Left hindlimb (tissue), 1 donor: Measurements from ENCODE around the gene SYNE1.
"Not testable (repeated sequence)": the region's sequence is repeated elsewhere in the genome, so short reads cannot be mapped to it uniquely, and the experiment has no call there.

Experiments
- DNase-seq: peaks from one replicate; pipeline ENCODE4 v3.0.0-alpha.2; 2018

SYNE1 gene

DNA sequence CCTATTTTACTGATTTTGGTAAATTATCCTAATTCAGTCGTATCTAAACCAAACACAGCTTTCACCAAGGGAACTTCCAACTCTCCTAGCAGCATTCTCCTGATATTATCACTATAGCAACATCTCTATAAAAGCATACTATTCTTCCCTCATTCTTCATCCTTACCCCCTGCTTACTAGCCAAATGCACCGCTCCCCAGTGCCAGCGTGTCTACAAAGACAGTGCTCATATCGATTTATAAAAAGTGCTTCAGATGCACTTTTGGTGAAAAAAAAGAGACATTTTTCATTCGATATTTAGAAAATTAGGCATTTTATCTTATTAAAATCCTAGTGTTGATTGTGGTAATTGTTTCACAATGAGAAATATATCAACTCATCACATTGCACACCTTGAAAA is 74.0 kb downstream of the SYNE1 start:
- DNase-seq = no peak

DNA sequence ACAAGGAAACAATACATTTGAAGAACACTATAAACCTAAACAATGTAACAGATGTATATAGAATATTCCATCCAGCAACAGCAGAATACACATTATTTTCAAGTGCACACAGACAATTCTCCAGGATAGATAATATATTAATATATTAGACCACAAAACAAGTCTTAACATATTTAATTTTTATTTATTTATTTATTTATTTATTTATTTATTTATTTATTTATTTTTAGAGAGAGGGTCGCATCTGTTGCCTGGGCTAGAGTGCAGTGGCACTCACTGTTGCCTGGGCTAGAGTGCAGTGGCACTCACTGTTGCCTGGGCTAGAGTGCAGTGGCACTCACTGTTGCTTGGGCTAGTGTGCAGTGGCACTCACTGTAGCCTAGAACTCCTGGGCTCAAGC is 78.4 kb downstream of the SYNE1 start:
- DNase-seq = not testable (repeated sequence)

DNA sequence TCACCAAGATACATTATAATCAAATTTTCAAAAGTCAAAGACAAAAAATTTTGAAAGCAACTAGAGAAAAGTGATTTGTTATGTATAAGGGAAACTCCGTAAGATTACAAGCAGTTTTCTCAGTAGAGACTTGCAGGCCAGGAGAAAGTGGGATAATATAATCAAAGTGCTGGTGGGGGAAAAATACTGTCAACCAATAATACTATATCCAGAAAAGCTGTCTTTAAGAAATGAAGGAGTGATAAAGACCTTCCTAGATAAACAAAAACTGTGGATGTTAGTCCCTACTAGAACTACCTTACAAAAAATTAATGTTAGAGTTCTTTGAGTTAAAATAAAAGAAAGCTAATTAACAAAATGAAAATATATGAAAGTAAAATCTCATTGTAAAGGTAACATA is 79.7 kb downstream of the SYNE1 start:
- DNase-seq = no peak

DNA sequence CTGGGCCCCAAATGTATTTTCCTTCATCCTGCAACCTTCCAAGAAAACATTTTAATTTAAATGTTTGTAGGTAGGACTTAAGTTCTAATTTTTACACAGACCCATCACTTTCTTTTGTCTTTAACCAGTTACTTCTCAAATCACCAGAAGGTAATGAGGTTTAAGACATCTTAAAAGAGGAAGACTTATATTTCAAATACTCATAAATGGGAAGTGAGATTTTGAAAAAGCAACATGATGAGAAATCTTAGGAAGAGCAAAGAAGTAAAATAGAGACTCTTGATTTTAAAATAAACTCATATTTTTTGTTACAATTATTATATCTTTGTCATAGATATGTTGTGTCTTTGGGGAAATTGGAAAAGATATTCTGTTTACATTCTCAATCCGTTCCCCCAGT is 82.3 kb downstream of the SYNE1 start:
- no peak for DNase-seq

DNA sequence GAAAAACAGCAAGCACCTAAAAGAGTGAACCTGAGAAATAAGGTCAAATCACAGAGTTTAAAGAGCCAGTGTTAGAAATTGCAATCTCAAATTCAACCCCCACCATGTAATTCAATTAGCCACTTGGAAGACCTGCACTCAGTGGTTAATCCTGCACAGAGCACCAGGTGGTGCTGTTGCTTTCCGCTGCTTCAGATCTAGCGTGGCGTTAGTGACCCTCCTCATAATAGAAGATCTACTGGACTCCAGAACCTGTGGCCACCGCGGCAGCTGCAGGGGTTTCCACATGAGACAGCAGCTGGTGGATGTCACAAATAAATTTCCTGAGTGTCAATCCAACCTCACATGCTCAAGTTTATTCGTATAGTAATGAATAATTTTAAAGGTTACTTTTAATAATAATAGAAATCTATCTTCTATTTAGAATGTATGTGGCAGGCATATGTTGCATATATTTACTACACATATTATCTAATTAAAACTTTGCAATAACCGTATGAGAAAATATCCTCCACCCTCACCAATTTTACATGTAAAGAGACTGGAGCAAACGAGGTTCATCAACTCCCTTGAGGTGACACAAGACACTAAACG is 84.4 kb downstream of the SYNE1 start:
- DNase-seq = peak; percentile 48

DNA sequence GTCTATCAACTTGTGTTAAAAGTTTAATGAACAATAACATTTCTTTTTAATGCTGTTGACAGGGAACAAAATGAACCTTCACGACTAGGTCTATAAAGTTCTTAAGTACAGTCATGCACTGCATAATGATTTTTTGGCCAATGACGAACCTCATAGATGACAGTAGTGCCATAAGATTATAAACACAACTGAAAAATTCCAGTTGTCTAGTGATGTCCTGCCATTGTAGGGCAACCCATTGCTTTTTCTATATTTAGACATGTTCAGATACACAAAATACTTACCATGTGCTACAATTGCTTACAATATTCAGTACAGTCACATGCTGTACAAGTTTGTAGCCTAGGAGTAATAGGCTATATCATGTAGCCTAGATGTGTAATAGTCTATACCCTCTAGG is 93.6 kb downstream of the SYNE1 start:
- no peak for DNase-seq

DNA sequence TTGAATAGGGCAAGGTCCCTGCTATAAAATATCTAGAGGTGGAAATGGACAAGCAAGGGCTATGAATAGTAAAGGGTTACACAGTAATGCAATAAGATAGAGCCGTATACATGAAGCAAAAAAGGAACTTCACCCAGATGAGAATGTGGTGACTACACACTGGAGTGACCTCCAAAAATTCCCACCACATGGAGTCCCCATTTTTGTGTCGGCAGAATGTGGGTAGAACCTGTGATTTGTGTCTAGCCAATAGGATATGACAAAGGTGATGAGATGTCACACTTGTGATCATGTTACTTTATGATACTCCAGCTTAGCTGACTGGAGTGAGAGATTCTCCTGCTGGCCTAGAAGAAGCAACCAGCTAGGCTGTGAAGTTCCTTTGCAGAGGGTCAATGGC is 96.8 kb downstream of the SYNE1 start:
- DNase-seq = no peak

DNA sequence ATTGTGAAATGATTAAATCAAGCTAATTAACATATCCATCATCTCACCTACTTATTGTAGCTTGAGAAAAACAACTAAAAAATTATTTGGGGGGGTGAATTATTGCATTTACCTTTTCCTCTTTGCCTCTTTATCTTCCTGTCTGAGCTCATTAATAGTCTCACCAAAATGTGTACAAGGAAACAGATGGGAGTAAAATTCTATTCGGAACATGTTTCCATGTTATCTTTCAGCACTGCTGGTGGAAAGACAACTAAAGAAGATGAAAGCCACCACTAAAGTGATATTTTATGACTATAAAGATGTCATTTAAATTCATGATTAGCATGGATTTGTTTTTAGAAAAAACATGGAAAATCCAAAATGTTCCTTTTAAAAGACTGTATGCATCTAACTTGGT is 102.6 kb downstream of the SYNE1 start:
- no peak for DNase-seq

DNA sequence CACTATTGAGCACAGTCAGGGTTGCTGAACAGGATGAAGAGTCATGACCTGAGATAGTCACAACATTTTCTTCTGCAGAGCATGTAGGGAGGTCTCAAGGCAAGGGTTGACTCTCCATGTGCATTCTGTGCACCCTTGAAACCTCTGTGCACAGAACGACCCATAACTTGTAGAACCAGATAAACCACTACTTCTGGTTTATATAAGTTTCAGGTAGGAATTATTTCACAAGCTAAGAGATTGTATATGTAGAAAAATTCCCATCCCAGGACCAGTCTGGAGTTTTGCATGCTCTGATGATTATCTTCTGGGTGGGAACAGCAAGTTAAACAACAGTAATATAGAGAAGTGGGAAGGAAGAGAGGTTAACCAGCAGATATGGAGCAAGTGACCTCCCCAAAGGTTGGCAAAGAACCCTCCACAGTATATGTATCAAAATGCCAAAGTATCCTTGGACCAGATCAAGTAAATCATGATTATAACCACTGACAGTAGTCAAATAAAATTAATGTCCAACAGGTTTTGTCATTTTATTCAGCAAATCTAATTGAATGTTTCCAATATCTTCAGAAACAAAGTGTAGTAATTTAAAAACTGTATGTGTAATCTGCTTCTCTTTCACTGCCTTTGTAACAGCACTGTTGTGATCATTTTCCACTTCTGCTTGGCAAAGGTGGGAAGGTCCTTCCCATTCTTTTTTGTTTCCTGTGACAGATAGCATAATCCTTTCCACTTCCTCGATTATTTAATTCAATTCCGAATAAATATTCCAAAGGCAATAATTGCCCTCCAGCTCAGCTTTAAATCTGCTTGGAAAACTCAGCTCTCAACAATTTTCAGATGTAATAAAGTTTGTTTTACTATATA is 104.4 kb downstream of the SYNE1 start:
- DNase-seq = no peak

DNA sequence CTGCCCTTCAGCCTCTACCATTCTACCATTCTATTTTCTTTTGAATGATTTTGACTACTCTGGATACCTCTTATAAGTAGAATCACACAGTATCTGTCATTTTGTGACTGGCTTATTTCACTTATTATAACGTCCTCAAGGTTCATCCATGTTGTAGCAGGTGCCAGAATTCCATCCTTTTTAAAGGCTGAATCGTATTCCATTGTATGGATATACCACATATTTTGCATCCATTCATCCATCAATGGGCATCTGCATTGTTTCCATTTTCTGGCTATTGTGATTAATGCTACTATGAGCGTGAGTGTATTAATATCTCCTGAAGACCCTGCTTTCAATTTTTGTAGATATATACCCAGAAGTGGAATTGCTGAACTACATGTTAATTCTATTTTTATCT is 105.5 kb downstream of the SYNE1 start:
- DNase-seq = no peak

DNA sequence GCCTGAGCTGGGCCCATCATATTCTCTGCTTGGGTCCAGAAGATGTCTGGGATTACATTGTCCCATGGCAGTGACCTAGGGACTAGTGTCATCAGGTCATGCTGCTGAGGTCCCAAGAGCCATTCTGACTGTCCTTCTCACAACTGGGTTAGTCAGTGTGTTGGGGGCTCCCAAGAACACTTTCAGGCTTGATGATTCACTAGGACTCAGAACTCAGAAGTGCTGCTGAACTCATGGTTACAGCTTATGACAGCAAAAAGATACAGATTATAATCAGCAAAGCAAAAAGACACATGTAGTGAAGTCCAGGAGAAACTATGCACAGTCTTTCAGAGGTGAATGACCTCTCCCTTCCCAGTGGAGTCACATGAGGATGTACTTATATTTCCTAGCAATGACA is 107.8 kb downstream of the SYNE1 start:
- no peak for DNase-seq

DNA sequence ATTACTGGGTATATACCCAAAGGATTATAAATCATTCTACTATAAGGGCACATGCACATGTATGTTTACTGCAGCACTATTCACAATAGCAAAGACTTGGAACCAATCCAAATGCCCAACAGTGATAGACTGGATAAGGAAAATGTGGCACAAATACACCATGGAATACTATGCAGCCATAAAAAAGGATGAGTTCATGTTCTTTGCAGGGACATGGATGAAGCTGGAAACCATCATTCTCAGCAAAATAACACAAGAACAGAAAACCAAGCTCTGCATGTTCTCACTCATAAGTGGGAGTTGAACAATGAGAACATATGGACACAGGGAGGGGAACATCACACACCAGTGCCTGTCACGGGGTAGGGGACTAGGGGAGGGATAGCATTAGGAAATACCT is 123.0 kb downstream of the SYNE1 start:
- not testable (repeated sequence) for DNase-seq

DNA sequence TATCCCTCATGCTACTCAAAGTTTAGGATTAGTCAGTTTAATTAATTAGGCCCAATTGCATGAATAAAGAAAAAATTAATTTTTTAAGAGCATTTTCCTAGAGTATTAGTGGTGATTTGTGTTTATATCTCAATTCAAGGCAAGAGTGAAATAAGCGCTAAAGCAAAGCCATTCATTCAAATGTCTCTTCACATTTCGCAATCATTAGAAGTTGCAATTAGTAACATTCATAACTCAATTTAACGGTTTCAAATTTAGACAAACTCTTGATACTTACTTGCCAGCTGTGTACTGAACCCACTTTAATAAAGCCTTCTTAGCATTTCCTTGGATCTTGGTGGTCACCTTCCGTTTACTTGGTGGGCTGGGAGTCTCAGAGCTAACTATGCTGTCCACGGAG is 127.2 kb downstream of the SYNE1 start:
- DNase-seq = no peak

DNA sequence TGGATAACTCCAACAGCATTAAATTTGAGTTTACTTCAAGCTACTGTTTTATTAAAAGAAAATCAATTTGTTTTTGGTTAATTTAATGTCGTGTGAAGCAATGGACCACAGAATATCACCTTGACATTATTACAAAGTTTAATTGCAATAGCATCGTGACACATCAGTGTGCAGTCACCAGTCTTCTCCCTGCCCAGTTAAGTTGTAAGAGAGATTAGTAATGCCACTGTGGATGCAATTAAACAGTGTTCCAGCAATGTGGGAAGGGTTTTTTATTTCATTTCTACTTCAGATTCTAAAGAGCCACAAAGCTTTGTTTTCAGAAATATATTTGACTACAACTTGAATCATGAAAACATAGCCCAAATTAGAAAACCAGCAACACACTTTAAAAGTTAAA is 128.7 kb downstream of the SYNE1 start:
- DNase-seq = no peak

DNA sequence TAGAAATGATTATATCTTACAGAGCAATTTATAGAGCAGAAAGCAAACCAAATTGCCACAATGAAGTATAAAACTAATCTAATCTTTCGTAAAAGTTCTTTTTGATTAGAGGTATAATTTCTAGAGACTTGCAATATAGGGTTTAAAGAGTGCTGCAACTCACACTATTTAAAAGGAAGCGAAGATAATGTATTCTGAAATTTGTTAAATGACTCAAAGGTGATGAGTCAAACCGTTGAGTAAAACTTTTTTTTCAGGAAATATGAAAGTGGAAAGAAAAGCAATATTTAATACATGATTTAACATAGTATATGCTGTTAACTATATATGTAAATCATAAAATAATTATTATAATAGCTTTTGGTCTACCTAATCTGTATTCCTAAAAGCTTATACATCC is 133.6 kb downstream of the SYNE1 start:
- DNase-seq = no peak

DNA sequence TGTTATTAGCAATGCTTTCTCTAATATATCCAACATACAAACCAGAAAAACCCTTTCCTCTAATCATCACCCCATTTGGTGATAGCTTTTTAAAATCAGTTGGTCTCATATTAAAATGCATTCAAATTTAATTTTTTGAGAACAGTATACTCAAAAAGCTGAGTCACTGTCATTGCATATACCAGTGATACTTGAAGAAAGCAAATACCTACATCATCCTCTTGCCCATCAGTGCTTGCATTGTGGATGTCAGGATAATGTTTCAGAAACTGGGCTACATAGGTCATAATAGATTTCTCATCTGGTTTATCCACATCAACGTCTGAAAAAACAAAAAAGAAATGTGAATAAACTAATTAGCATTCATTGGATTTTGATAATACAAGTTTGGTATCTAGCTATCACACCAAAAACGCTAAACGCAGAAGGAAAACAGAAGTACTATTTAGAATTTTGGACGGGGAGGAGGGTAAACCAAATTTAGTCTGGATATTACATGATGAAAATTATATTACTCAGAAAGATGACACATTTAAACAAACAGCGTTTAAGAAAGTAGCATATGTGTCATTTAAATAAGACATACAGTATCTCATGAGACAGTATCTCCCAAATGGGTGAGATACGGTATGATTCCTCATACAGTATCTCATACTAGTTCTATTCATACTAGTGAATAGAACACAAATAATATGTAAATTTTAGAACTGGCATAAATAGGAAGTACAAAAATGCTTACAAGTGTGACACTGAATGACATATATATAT is 134.6 kb downstream of the SYNE1 start:
- no peak for DNase-seq

DNA sequence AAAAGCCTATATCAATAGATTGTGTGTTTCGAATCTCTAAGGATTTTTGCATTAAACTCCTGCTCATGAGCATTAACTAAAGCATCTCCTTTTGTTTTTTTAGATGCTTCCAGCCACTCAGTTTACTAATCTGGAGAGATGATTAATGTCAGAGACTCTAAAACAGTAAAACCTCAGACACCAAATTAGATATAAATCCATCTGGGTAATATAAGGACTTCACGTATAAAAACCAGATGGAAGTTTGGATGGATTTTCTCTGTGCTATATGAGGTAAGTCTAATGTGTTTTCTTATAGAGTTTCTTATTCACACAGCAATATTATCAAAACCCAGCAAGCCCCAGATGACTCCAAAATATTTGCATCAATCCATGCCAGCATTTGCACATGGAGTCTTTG is 137.2 kb downstream of the SYNE1 start:
- no peak for DNase-seq

DNA sequence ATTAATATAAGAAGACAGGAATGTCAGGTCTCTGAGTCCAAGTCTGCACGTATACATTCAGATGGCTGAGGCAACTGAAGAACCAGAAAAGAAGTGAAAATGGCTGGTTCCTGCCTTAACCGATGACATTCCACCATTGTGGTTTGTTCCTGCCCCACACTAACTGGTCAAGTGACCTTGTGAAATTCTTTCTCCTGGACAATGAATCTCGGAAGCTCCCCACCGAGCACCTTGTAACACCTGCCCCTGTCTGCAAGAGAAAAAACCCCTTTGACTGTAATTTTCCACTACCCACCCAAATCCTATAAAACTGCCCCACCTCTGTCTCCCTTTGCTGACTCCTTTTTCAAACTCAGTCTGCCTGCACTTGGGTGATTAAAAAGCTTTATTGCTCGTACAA is 140.4 kb downstream of the SYNE1 start:
- DNase-seq = no peak

DNA sequence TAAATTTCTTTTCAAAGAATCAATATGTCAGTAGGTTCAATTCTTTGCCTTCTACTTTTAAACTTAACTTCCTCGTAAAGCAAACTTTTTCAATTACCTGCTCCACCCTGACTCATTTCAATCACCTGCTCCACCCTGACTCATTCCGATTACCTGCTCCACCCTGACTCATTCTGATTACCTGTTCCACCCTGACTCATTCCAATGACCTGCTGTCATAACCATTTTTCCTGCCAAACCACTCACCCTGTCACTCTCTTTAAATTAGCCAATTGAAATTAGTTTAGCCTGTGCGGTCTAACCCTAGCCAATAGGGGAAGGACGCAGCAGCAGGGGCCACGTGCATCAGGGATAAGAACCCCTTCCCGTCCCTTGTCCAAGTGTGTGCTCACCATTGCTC is 141.7 kb downstream of the SYNE1 start:
- DNase-seq = not testable (repeated sequence)

DNA sequence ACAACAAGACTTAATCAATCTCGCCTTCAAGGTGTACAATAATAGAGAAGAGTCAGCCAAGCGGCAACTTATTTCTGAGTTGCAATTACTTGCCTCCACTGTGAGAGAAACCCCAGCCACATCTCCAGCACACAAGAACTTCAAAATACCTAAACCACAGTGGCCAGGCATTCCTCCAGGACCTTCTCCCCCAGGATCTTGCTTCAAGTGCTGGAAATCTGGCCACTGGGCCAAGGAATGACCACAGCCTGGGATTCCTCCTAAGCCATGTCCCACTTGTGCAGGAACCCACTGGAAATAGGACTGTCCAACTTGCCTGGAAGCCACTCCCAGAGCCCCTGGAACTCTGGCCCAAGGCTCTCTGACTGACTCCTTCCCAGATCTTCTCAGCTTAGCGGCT is 144.9 kb downstream of the SYNE1 start:
- not testable (repeated sequence) for DNase-seq

DNA sequence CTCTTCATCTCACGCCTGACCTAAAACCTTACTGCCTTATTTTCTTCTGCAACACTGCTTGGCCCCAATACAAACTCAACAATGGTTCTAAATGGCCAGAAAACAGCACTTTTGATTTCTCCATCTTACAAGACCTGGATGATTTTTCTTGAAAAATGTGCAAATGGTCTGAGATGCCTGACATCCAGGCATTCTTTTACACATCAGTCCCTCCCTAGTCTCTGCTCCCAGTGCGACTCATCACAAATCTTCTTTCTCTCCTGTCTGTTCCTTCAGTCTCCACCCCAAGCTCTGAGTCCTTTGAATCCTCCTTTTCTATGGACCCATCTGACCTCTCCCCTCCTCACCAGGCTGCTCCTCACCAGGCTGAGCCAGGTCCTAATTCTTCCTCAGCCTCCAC is 145.7 kb downstream of the SYNE1 start:
- not testable (repeated sequence) for DNase-seq

DNA sequence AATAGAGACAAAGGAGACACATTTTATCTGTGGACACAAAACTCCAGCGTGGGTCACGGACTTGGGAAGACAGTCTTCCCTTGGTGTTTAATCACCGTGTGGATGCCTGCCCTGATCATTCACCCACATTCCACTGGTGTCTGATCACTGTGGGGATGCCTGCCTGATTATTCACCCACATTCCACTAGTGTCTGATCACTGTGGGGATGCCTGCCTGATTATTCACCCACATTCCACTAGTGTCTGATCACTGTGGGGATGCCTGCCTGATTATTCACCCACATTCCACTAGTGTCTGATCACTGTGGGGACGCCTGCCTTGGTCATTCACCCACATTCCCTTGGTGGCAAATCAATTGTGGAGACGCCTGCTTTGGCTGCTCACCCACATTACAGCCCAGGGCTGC is 146.2 kb downstream of the SYNE1 start:
- not testable (repeated sequence) for DNase-seq

DNA sequence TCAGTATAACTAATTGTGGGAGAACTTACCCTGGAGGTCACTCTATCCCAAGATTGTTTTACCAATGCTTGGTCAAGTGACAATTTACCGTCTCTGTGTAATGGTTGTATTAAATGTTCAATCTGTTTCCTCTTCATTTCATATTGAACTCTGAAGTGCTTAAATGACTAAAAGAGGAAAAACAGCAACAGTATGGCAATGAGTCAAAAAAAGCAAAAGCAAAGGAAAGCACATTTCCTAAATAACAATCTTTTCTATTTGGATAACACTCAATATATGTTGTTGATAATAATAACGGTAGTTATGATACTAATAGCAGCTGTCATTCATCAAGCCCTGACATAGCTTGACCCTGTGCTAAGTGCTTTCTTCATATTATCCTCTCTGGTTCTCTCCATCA is 152.4 kb downstream of the SYNE1 start:
- no peak for DNase-seq

DNA sequence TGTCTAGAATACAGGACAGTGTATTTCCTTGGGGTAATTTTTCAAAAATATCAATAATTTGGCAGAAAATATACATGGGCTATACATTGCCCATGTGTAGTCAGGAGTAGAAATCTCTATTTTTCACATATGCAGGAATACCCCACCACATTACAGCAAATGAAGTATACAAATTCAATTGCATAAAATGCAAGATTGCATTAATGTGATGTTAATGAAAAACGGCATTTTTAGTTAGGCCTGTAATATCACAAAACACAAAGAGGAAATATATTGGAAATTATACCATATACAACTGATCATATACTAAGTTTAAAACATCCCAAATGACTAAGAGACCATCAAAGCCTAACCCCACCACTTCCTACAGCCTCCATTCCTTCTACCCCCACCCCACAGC is 154.9 kb downstream of the SYNE1 start:
- no peak for DNase-seq
